K562 (cell line): ENCODE data around the gene AREL1. TPM values are rescaled to one million over a fixed set of nuclear protein-coding genes. Genes with fewer than 3 reads are reported as not detected.

Source experiments
- ATAC-seq: fragments of 200-7000 bp; cut with Tn5 transposase; 3 replicates; pipeline ENCODE4 v1.9.1; 2020; ENCODE audit warnings: moderate library complexity
- BruUV-seq: library from RNA; stranded (reverse); fragments of 400-500 nt; replicated peaks from 2 replicates; lab custom pipeline; 2021; lab: Mats Ljungman, UMichigan
- CTCF ChIA-PET: fragments of 300-600 bp; formaldehyde crosslinking; extraction: SDS; loops from one replicate; lab custom pipeline; 2021; ENCODE audit warnings: low intra/inter-chr PET ratio; lab: Yijun Ruan, JAX
- POLR2A ChIA-PET: fragments of 300-600, 350-650 bp; sonication (Branson Sonifier 250); formaldehyde crosslinking; extraction: SDS; loops from one replicate; lab custom pipeline; 2021; ENCODE audit warnings: antibody characterized with exemption, inconsistent platforms; lab: Yijun Ruan, JAX
- DNase-seq, 4 experiments: peaks; one replicate each; pipeline versions ENCODE4 v3.0.0 to v3.0.0-alpha.2; 2011 to 2018; ENCODE audit warnings: low spot score in 3 of 4, mixed read lengths in 3 of 4; ENCODE audit errors: extremely low read depth in 1 of 4
- FAIRE-seq: peaks from 2 replicates; lab custom pipeline; 2011; peaks lifted over from hg19 to GRCh38; lab: Jason Lieb, UNC
- H2AFZ ChIP-seq: 2 replicates; pipeline ENCODE4 v1.6.0; 2011; ENCODE audit warnings: low read depth, low read length, control low read depth, inconsistent platforms
- H3K27ac ChIP-seq: fragments of 200-600 bp; 3 replicates; pipeline ENCODE4 v1.8.0; 2011; ENCODE audit warnings: low read depth, mild to moderate bottlenecking, control low read depth, inconsistent platforms, low read length, moderate library complexity, mixed read lengths; ENCODE audit errors: extremely low read depth
- H3K27me3 ChIP-seq, 2 experiments: fragments of 300-600 bp in 1 of 2; 2 replicates in 1 of 2; 3 replicates in 1 of 2; pipeline versions ENCODE4 v1.6.0 to v1.8.0; 2011; ENCODE audit warnings: inconsistent platforms in 2 of 2, low read length in 2 of 2, mild to moderate bottlenecking in 1 of 2, mixed read lengths in 1 of 2, moderate library complexity in 1 of 2; ENCODE audit not compliant: control insufficient read depth in 2 of 2, insufficient read depth in 2 of 2
- H3K36me3 ChIP-seq: fragments of 300-600 bp; 3 replicates; pipeline ENCODE4 v1.8.0; 2011; ENCODE audit warnings: mild to moderate bottlenecking, low read length, inconsistent platforms; ENCODE audit not compliant: control insufficient read depth, insufficient read depth
- H3K4me1 ChIP-seq, 2 experiments: fragments of 200-600 bp in 1 of 2; replicated peaks in 1 of 2; 2 replicates in 1 of 2; 3 replicates in 1 of 2; pipeline versions ENCODE4 v1.5.1 to v1.8.0; 2011; ENCODE audit warnings: inconsistent platforms in 2 of 2, low read length in 2 of 2, mild to moderate bottlenecking in 1 of 2, mixed read lengths in 1 of 2, moderate library complexity in 1 of 2; ENCODE audit not compliant: control insufficient read depth in 2 of 2, insufficient read depth in 2 of 2
- H3K4me2 ChIP-seq: 2 replicates; pipeline ENCODE4 v1.6.1; 2011; ENCODE audit warnings: low read length, control low read depth, inconsistent platforms, mixed read lengths; ENCODE audit not compliant: insufficient read depth
- H3K4me3 ChIP-seq: fragments of 200-600 bp; sonication (generic), shearing (Covaris generic); 2 replicates; pipeline ENCODE4 v1.5.1; 2016; ENCODE audit warnings: control low read depth, inconsistent platforms
- H3K79me2 ChIP-seq: fragments of 200-600 bp; 3 replicates; pipeline ENCODE4 v1.8.0; 2011; ENCODE audit warnings: low read length, inconsistent platforms; ENCODE audit not compliant: control insufficient read depth, insufficient read depth
- H3K9ac ChIP-seq, 2 experiments: 2 replicates each; pipeline versions ENCODE4 v1.6.0 to v1.6.1; 2011; ENCODE audit warnings: low read depth in 2 of 2, low read length in 2 of 2, control low read depth in 1 of 2, inconsistent platforms in 1 of 2, mild to moderate bottlenecking in 1 of 2, mixed read lengths in 1 of 2; ENCODE audit not compliant: insufficient read depth in 1 of 2
- H3K9me1 ChIP-seq: one replicate; pipeline ENCODE4 v1.6.0; 2011; ENCODE audit warnings: inconsistent platforms, mild to moderate bottlenecking, low read length, moderate library complexity; ENCODE audit not compliant: control insufficient read depth, insufficient read depth
- H3K9me3 ChIP-seq: replicated peaks from 2 replicates; pipeline ENCODE4 v1.5.1; 2011; ENCODE audit warnings: low read depth, low read length, inconsistent platforms; ENCODE audit not compliant: control insufficient read depth, insufficient read depth
- H4K20me1 ChIP-seq: replicated peaks from 2 replicates; pipeline ENCODE4 v1.6.1; 2011; ENCODE audit warnings: low read length, inconsistent platforms, mixed read lengths; ENCODE audit not compliant: control insufficient read depth, insufficient read depth
- ATF4 ChIP-seq: fragments of 450-650 bp; formaldehyde crosslinking; IDR thresholded peaks from 2 replicates; pipeline ENCODE4 v1.4.0; 2022; ENCODE audit warnings: mild to moderate bottlenecking, moderate library complexity
- ETV6 ChIP-seq, 3 experiments: fragments of 150-350 bp in 1 of 3; sonication (generic) in 1 of 3; formaldehyde crosslinking in 1 of 3; IDR thresholded peaks; 2 replicates each; pipeline versions ENCODE4 v1.6.1 to v1.8.0; 2014 to 2022; ENCODE audit warnings: borderline replicate concordance in 2 of 3, low read depth in 2 of 3, antibody characterized with exemption in 1 of 3, low read length in 1 of 3, mild to moderate bottlenecking in 1 of 3, missing genetic modification reagents in 1 of 3
- FOS ChIP-seq: IDR thresholded peaks from 3 replicates; pipeline ENCODE4 v1.6.1; 2011; ENCODE audit not compliant: insufficient read length; ENCODE audit errors: extremely low read depth
- GABPA ChIP-seq: fragments of 200-800 bp; sonication (Bioruptor generic); conservative IDR thresholded peaks from 2 replicates; pipeline ENCODE4 v1.6.1; 2016; ENCODE audit warnings: low read depth, missing genetic modification characterization, missing compliant biosample characterization
- MEF2A ChIP-seq: IDR thresholded peaks from 2 replicates; pipeline ENCODE4 v1.6.1; 2011; ENCODE audit warnings: low read depth, mild to moderate bottlenecking, low read length, moderate library complexity; ENCODE audit not compliant: control insufficient read depth
- MXI1 ChIP-seq: IDR thresholded peaks from 2 replicates; pipeline ENCODE4 v1.6.1; 2011; ENCODE audit warnings: low read depth, mild to moderate bottlenecking, improper control_type of control experiment, low read length
- MYNN ChIP-seq, 2 experiments: sonication (generic); formaldehyde crosslinking in 1 of 2; IDR thresholded peaks; 2 replicates each; pipeline versions ENCODE4 v1.5.0 to v1.6.1; 2016 to 2020; ENCODE audit warnings: antibody characterized with exemption in 1 of 2, missing genetic modification reagents in 1 of 2
- NFE2L1 ChIP-seq: fragments of 450-650 bp; IDR thresholded peaks from 2 replicates; pipeline ENCODE4 v1.6.1; 2016; ENCODE audit warnings: missing genetic modification characterization, low read depth, mild to moderate bottlenecking, missing compliant biosample characterization, moderate library complexity, borderline replicate concordance
- PHTF2 ChIP-seq: fragments of 250-450 bp; sonication (Bioruptor Pico); IDR thresholded peaks from 2 replicates; pipeline ENCODE4 v1.5.0; 2021; ENCODE audit warnings: mild to moderate bottlenecking
- RBM34 ChIP-seq: fragments of 200-400 bp; formaldehyde crosslinking; IDR thresholded peaks from 2 replicates; pipeline ENCODE4 v1.6.1; 2018; ENCODE audit warnings: low read length, borderline replicate concordance; ENCODE audit not compliant: insufficient read depth
- SIN3A ChIP-seq, 2 experiments: fragments of 150-350 bp in 1 of 2; IDR thresholded peaks; 2 replicates each; pipeline ENCODE4 v1.6.1; 2011 to 2016; ENCODE audit warnings: borderline replicate concordance in 2 of 2, low read depth in 2 of 2, low read length in 2 of 2, mild to moderate bottlenecking in 2 of 2, moderate library complexity in 2 of 2; ENCODE audit not compliant: control insufficient read depth in 1 of 2
- SPI1 ChIP-seq: IDR thresholded peaks from 2 replicates; pipeline ENCODE4 v1.6.1; 2011; ENCODE audit warnings: low read depth, low read length, control low read depth, borderline replicate concordance
- TAF9B ChIP-seq: fragments of 450-650 bp; IDR thresholded peaks from 2 replicates; pipeline ENCODE4 v1.6.1; 2018; ENCODE audit warnings: mild to moderate bottlenecking; ENCODE audit not compliant: partially characterized antibody
- WHSC1 ChIP-seq: IDR thresholded peaks from one replicate; pipeline ENCODE4 v1.6.1; 2012; ENCODE audit warnings: low read length, control low read depth, inconsistent platforms
- ZFP1 ChIP-seq: fragments of 450-650 bp; formaldehyde crosslinking; IDR thresholded peaks from 2 replicates; pipeline ENCODE4 v1.4.0; 2020; ENCODE audit warnings: mild to moderate bottlenecking, mixed read lengths
- ZKSCAN3 ChIP-seq: fragments of 250-450 bp; sonication (Bioruptor Pico); IDR thresholded peaks from 2 replicates; pipeline ENCODE4 v1.4.0; 2020
- ZNF143 ChIP-seq: sonication (generic); formaldehyde crosslinking; IDR thresholded peaks from 2 replicates; pipeline ENCODE4 v1.9.0; 2022; ENCODE audit warnings: mild to moderate bottlenecking, missing genetic modification reagents
- ZNF639 ChIP-seq, 2 experiments: fragments of 200-800 bp in 1 of 2; sonication (Bioruptor generic) in 1 of 2; sonication (generic) in 1 of 2; formaldehyde crosslinking in 1 of 2; IDR thresholded peaks in 1 of 2; conservative IDR thresholded peaks in 1 of 2; 2 replicates each; pipeline versions ENCODE4 v1.5.0 to v1.6.1; 2016 to 2020; ENCODE audit warnings: missing compliant biosample characterization in 1 of 2, missing genetic modification characterization in 1 of 2, missing genetic modification reagents in 1 of 2
- ZNF696 ChIP-seq: fragments of 250-450 bp; sonication (Bioruptor Pico); conservative IDR thresholded peaks from 2 replicates; pipeline ENCODE4 v1.4.0; 2020; ENCODE audit warnings: mild to moderate bottlenecking, moderate library complexity
- ZNF75A ChIP-seq: fragments of 450-650 bp; formaldehyde crosslinking; IDR thresholded peaks from 2 replicates; pipeline ENCODE4 v1.4.0; 2020; ENCODE audit warnings: mild to moderate bottlenecking
- WGBS: fragments of 100-300 bp; shearing (Covaris generic); methylation state at CpG from one replicate; pipeline ENCODE4 v1.1.6; 2016; ENCODE audit warnings: low coverage, mixed read lengths; ENCODE audit not compliant: insufficient coverage; ENCODE audit errors: missing lambda C conversion rate; 5-methylcytosine and 5-hydroxymethylcytosine counted together
- in situ Hi-C: fragments of 300-500 bp; cut with MboI; formaldehyde crosslinking; loops from 4 replicates; pipeline ENCODE4 v1.15.0; 2018; ENCODE audit warnings: inconsistent platforms, mixed read lengths
- intact Hi-C: fragments of 100-400 bp; cut with micrococcal nuclease; formaldehyde crosslinking; loops from 2 replicates; pipeline ENCODE4 v1.14.2; 2022
- polyA plus RNA-seq, 8 experiments: library from polyadenylated mRNA; depleted of rRNA in 4 of 8; stranded (reverse) in 5 of 8; unstranded in 3 of 8; fragments of >200 nt; fragmentation: Nextera tagmentation in 2 of 8; fragmentation: Illumina TruSeq in 1 of 8; extraction: Ambion mirVana in 2 of 8; extraction: Trizol in 1 of 8; gene quantifications; 2 replicates each; pipeline versions ENCODE4 v1.2.1 to v1.2.3, GENCODE V29; 2011 to 2014; ENCODE audit warnings: inconsistent platforms in 1 of 8, missing spikeins in 1 of 8
- total RNA-seq, 7 experiments: library from RNA; depleted of rRNA in 6 of 7; stranded (reverse); fragments of >200 nt in 6 of 7; fragmentation: Illumina TruSeq in 2 of 7; extraction: Trizol in 2 of 7; gene quantifications; 2 replicates each; pipeline versions ENCODE4 v1.2.1 to v1.2.3, GENCODE V29; 2011 to 2021; ENCODE audit warnings: low replicate concordance in 1 of 7

AREL1 gene
- total and polyA plus RNA-seq, 9 of the 15 experiments (the other 6 are each of a cell fraction or from before 2014, with no cell fraction given): 6.0 to 24.8 (median 16.6) TPM

GRCh38 chr14:74682169-74682952 is 30.5 kb downstream of the AREL1 start:
- Histone ChIP-seq H3K9me3 (no peaks in the 10 kb centered on the region), H3K4me1 (peaks cover 0 to 15% of the 10 kb centered on the region in 2 experiments; a peak in 2 of 5 replicates), H2AFZ (no peak overlapping the region), H4K20me1 (no peaks in the 10 kb centered on the region), H3K36me3 (peaks cover 49% of the 10 kb centered on the region; the same call in 2 of the 3 replicates), H3K79me2 (no peaks in the 10 kb centered on the region), H3K27ac (no peak overlapping the region), H3K9ac (no peak overlapping the region), H3K27me3 (no peaks in the 10 kb centered on the region), H3K4me3 (no peak overlapping the region), H3K9me1 (no peaks in the 10 kb centered on the region), H3K4me2 (no peak overlapping the region)
- ATAC-seq (no peak), DNase-seq (no peak), FAIRE-seq (no peak)
- WGBS: 87% methylated on average over 9 of the region's 10 CpGs
- BruUV-seq: no TSS peak
- POLR2A ChIA-PET: no interaction called here
- intact Hi-C loops (no loop called here), in situ Hi-C loops (no loop called here)
- CTCF ChIA-PET: no interaction called here
- no peak for TF ChIP-seq RBM34
- no peak for TF ChIP-seq FOS
- no peak for TF ChIP-seq ZKSCAN3 (CRISPR knock-in tag)
- TF ChIP-seq MYNN (IDR thresholded peaks at IDR 0.05): no peak
- TF ChIP-seq MYNN (CRISPR knock-in tag; IDR thresholded peaks at IDR 0.05): no peak
- TF ChIP-seq ZNF639 (CRISPR knock-in tag; conservative IDR thresholded peaks at IDR 0.05 in 1 of 2, IDR thresholded peaks at IDR 0.05 in 1 of 2): no peak
- TF ChIP-seq ZFP1 (CRISPR knock-in tag): no peak
- no peak for TF ChIP-seq GABPA (tag)
- no peak for TF ChIP-seq ATF4 (CRISPR knock-in tag)
- no peak for TF ChIP-seq PHTF2 (CRISPR knock-in tag)
- no peak for TF ChIP-seq ETV6 (IDR thresholded peaks at IDR 0.05; ENCODE audit: borderline replicate concordance in 1 of 2, low read depth in 2 of 2, low read length in 1 of 2)
- TF ChIP-seq ETV6 (CRISPR knock-in tag; IDR thresholded peaks at IDR 0.05; ENCODE audit: borderline replicate concordance): no peak
- no peak for TF ChIP-seq SPI1
- no peak for TF ChIP-seq ZNF696
- no peak for TF ChIP-seq WHSC1
- TF ChIP-seq TAF9B: no peak
- TF ChIP-seq MXI1: no peak
- TF ChIP-seq ZNF75A (CRISPR knock-in tag): no peak
- no peak for TF ChIP-seq ZNF143 (CRISPR knock-in tag)
- no peak for TF ChIP-seq MEF2A
- TF ChIP-seq NFE2L1 (tag): peak; percentile 61
- no peak for TF ChIP-seq SIN3A (IDR thresholded peaks at IDR 0.05; ENCODE audit: borderline replicate concordance in 2 of 2, control insufficient read depth in 1 of 2, low read depth in 2 of 2, low read length in 2 of 2)
